Sigmoid colon (tissue), 3 donors: ENCODE data around the gene HTRA2.

Source experiments
- POLR2A ChIP-seq, 2 donors: fragments of 450-650 bp; IDR thresholded peaks; one replicate each; pipeline ENCODE4 v1.6.1; 2016; ENCODE audit warnings: antibody characterized with exemption in 2 of 2, mild to moderate bottlenecking in 2 of 2, moderate library complexity in 2 of 2
- TF ChIP-seq, protein P1 (sequence below), 4 experiments: fragments of 450-650 bp in 3 of 4; fragments of 200-600 bp in 1 of 4; IDR thresholded peaks; one replicate each; pipeline ENCODE4 v1.5.1; 2016 to 2019; ENCODE audit warnings: antibody characterized with exemption in 4 of 4, mild to moderate bottlenecking in 3 of 4, moderate library complexity in 2 of 4

DNA sequence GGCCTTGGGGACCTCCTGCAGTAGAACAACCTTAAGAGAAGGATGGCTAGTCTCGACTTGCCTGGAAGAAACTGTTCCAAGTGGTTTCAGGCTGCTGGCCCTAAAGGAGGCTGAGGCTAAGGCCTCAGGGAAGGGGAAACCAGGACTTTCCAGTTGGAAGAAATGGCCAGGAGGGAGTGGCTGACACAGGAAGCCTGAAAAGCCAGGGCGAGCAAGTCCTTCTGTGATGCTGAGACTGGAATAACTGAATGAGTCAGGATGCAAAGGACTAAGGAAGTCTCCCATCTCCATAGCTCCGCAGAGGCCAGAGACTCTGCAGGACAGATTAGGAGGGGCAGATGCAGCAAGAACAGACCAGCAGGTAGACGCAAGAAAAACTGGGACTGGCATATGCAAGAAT, 7.4 kb downstream of the HTRA2 start:
- no peak for TF ChIP-seq POLR2A (IDR thresholded peaks at IDR 0.05)
- TF ChIP-seq, protein P1, sequence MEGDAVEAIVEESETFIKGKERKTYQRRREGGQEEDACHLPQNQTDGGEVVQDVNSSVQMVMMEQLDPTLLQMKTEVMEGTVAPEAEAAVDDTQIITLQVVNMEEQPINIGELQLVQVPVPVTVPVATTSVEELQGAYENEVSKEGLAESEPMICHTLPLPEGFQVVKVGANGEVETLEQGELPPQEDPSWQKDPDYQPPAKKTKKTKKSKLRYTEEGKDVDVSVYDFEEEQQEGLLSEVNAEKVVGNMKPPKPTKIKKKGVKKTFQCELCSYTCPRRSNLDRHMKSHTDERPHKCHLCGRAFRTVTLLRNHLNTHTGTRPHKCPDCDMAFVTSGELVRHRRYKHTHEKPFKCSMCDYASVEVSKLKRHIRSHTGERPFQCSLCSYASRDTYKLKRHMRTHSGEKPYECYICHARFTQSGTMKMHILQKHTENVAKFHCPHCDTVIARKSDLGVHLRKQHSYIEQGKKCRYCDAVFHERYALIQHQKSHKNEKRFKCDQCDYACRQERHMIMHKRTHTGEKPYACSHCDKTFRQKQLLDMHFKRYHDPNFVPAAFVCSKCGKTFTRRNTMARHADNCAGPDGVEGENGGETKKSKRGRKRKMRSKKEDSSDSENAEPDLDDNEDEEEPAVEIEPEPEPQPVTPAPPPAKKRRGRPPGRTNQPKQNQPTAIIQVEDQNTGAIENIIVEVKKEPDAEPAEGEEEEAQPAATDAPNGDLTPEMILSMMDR (IDR thresholded peaks at IDR 0.05), result no peak
